HuH-7 (cell line): ENCODE results near the gene PLEKHA1.
A peak's percentile ranks its signal among the peaks of the same experiment; 100 is the strongest.

Experiments used
- DNase-seq: peaks from one replicate; pipeline ENCODE4 v3.0.0; 2011; ENCODE audit warnings: low spot score

Gene PLEKHA1

DNA sequence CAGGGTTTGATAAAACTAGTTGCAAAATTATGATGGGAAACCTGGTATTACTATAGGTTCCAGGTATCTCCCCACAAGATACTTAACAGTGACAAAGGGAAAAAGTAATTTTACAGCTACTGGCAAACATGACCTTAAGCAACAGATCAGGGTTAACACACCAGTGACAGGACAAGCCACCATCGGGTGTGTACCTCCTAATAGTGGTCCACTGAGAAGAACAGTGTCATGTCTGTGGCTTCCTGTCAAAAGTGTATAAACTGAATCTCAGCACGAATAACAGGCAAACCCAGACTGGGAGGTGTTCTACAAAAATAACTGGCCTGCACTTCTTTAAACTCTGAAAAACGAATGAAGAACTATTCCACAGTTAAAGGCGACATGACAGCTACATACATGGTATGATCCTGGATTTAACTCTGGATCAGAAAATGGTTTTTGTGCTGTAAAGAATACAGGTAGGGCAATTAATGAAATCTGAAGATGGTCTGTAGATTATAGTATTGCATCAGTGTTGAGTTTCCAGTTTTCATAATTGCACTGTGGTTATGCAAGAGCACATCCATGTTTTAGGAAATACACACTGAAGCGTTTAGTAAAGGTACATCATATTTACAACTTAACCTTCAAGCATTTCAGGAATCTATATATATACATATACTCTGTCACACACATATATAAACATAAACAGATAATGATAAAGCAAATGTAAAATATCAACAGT, 47.9 kb downstream of the PLEKHA1 start:
- no peak for DNase-seq

GRCh38 chr10:122424059-122424458, 49.6 kb downstream of the PLEKHA1 start:
- no peak for DNase-seq

GRCh38 chr10:122426829-122427228, 52.3 kb downstream of the PLEKHA1 start:
- DNase-seq: no peak

GRCh38 chr10:122427280-122427679, 52.8 kb downstream of the PLEKHA1 start:
- DNase-seq: no peak

DNA sequence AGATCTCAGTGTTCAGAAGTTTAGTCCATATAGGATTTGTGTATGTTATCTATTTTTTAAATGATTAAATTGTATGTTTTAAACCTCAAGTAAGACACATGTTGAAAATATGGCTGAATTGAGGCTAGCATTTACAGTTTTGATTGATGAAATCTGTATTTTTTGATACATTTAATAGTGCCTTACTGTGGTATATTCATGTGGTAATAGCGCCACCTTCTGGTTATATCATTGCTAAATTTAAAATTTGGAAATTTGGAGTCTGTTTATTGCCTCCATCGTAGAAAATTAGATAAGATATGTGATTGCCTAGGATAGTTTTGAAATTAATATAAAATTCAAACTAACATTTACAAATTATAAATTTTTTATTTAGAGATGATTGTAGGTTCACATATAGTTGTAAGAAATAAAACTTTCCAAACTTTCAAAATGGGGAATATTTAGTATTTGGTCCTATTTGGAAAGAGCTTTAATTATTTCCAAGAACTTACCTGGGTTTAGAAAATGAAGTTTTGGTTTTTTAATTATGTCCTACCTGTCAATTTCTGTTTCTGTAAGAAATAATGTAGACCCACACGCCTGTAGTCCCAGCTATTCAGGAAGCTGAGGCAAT, 60.8 kb downstream of the PLEKHA1 start:
- DNase-seq: no peak

GRCh38 chr10:122441961-122442360, 67.5 kb downstream of the PLEKHA1 start:
- DNase-seq: no peak

DNA sequence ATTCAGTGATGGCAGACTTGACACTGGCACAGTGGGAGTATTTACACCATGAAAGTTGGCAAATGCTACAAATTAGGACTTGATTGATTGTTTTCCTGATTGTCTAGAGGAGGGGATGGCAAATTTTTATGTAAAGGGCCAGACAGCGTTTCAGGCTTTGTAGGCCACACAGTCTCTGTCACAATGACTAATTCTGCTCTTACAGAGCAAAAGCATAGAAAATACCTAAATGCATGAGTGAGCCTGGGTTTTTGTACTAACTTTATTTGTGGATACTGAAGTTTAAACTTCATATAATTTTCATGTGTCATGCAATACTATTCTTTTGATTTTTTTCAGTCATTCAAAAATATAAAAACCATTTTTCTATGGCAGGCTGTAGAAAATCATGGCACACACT, 71.0 kb downstream of the PLEKHA1 start:
- DNase-seq: no peak

DNA sequence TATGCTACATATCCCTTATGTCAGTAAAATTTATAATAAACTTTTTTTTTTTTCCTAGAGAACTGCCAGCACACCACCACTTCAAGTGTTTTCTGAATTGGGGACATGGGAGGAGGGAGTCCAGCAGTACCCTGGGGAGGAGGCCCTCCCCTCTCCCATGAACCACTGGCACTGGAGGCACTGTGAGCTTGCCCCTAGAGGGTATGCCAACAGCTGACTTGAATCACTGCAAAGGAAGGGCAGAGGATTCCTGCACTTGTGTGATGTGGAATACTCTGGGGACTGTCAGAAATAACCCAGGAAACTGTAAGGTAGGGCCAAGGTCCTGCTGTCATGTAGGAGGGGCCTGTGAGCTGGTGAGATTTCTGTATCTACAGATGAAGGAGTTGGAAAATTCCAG, 71.4 kb downstream of the PLEKHA1 start:
- DNase-seq: no peak

DNA sequence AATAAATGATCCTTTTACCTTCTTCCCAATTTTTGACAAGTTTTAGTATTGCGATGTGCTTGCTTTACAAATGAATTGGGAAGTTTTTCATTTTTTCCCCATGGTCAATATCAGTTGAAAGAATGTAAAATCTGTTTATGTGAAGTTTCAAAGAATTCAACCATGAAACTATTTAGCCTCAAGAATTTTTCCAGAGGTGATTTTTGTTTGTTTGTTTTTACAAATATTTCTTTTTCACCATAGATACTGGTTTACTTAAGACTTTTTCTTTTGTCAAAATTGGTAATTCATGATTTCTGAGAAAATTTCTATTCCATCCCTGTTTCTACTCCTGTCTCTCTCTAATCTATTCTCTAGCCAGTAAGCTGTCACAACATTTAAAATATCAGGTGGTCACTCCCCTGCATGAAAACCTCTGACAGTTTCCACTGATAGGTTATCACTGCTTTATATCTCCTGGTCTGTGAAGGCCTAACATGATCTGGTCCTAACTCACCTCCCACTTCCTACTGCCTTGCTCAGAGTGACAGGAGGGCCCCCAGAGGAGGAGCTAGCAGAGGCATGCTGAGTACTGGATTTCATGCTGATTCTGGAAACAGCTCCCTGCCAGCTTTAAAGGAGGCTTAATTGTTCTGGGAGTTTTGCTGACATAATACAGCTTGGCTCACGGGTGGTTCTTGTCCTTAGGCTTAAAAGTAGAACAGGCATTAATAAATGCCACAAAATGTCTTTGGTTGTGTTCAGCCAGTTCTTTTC, 72.3 kb downstream of the PLEKHA1 start:
- DNase-seq: peak; percentile 56

DNA sequence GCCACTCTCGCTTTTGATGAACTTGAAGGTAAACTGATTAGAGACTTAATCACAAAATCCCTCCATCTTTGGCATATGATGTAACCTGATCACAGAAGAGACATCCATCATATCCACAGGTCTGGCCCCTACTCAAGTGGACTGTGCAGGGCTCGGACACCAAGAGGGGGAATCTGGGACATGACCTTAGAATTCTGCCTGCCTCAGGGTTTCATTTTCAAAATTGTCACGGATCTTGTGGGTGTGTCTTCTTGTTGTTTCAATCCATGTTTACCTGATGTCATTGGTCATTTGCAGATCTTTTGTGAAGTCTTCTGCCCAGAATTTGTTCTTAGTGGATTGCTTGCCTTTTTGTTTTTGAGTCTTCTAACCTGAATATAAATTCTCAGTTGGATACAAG, 74.1 kb downstream of the PLEKHA1 start:
- no peak for DNase-seq

- DNase-seq: no peak
Measured at GRCh38 chr10:122449153-122449552, 74.6 kb downstream of the PLEKHA1 start.

GRCh38 chr10:122450353-122450990, 76.0 kb downstream of the PLEKHA1 start:
- DNase-seq: no peak

DNA sequence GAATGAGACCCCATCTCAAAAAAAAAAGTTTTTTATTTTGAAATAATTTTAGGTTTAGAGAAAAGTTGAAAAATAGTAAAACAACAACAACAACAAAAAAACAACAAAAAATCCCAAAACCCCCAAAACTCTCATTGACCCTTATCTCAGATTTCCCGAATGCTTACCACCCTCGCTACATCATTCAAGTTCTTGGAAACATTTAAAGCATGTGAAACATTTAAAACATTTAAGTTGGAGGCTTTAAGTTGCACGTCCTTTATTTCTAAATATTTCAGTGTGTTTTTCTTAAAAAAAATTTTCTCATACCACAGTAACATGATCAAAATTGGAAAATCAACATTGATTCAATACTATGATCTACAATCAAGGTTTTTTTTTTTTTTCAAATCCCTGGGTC, 79.6 kb downstream of the PLEKHA1 start:
- no peak for DNase-seq

GRCh38 chr10:122454603-122455080, 80.1 kb downstream of the PLEKHA1 start, which contains the start of gene ARMS2:
Gene ARMS2 (plus strand): TSS chr10:122454653. CDS start chr10:122454728, 75 bp downstream.
- no peak for DNase-seq

GRCh38 chr10:122455376-122456079, 81.0 kb downstream of the PLEKHA1 start:
- DNase-seq: no peak

- DNase-seq: no peak
Measured at GRCh38 chr10:122457934-122458333, 83.4 kb downstream of the PLEKHA1 start.

GRCh38 chr10:122458693-122459092, 84.2 kb downstream of the PLEKHA1 start:
- DNase-seq: no peak

GRCh38 chr10:122459561-122460273, 85.2 kb downstream of the PLEKHA1 start:
- no peak for DNase-seq

DNA sequence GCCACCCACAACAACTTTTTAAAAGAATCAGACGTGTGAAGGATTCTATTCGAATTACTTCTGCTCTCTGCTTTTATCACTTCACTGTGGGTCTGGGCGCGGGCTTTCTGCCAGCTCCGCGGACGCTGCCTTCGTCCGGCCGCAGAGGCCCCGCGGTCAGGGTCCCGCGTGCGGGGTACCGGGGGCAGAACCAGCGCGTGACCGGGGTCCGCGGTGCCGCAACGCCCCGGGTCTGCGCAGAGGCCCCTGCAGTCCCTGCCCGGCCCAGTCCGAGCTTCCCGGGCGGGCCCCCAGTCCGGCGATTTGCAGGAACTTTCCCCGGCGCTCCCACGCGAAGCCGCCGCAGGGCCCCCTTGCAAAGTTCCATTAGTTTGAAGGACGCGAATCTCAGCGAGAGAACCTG, 86.4 kb downstream of the PLEKHA1 start:
- no peak for DNase-seq

GRCh38 chr10:122461367-122461728, 86.8 kb downstream of the PLEKHA1 start, which contains the start of gene HTRA1:
Gene HTRA1 (plus strand): TSS chr10:122461553. CDS start chr10:122461653, 100 bp downstream.
- peak; percentile 70 for DNase-seq
